ENCODE data around the gene SHOX. TPM values are rescaled to one million over a fixed set of nuclear protein-coding genes. Genes with fewer than 3 reads are reported as not detected.
"Not testable (repeated sequence)": the region's sequence is repeated elsewhere in the genome, so short reads cannot be mapped to it uniquely, and the experiment has no call there.

The SHOX gene
- total RNA-seq, 3 donors from 2014 or later (not counting 1 experiment from before 2014, with no cell fraction given), result not detected

DNA sequence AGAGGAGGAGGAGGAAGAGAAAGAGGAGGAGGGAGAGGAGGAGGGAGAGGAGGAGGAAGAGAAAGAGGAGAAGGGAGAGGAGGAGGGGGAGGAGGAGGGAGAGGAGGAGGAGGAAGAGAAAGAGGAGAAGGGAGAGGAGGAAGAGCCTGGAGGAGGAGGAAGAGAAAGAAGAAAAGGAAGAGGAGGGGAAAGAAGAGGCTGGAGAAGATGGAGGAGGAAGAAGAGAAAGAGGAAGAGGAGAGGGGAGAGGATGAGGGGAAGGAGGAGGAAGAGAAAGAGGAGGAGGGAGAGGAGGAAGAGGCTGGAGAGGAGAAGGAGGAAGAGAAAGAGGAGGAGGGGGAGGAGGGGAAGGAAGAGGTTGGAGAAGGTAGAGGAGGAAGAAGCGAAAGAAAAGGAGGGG is 46.0 kb upstream of the SHOX start:
- H3K9me3 Mint-ChIP-seq, result peaks cover 0 to 5% of the 10 kb centered on the region in 2 donors
- no peak overlapping the region for H3K27ac ChIP-seq (ENCODE audit: low read length)
- H3K27me3 Mint-ChIP-seq (ENCODE audit: low read depth in 2 of 2), result no peaks in the 10 kb centered on the region
- 45% methylated on average over 1 of the region's 1 CpG for WGBS (ENCODE audit: insufficient coverage)
- no peak for DNase-seq
- no peak for TF ChIP-seq CTCF (IDR thresholded peaks at IDR 0.05)
- no peaks in the 10 kb centered on the region for H3K36me3 ChIP-seq (ENCODE audit: control insufficient read depth, insufficient read depth, low read length)
- H3K4me1 Mint-ChIP-seq, result no peaks in the 10 kb centered on the region
- ATAC-seq, result no peak
- intact Hi-C loops (cut with micrococcal nuclease), result no loop called here
- no peak overlapping the region for H3K4me3 Mint-ChIP-seq
- no peaks in the 10 kb centered on the region for H3K9me3 ChIP-seq (ENCODE audit: control insufficient read depth, insufficient read depth, low read length)
- no peaks in the 10 kb centered on the region for H3K36me3 Mint-ChIP-seq
- no peaks in the 10 kb centered on the region for H3K27me3 ChIP-seq (ENCODE audit: control insufficient read depth, insufficient read depth, low read length)
- H3K4me3 ChIP-seq (ENCODE audit: low read length), result no peak overlapping the region
- no peaks in the 10 kb centered on the region for H3K4me1 ChIP-seq (ENCODE audit: control insufficient read depth, insufficient read depth, low read length)
- H3K27ac Mint-ChIP-seq, result no peak overlapping the region

DNA sequence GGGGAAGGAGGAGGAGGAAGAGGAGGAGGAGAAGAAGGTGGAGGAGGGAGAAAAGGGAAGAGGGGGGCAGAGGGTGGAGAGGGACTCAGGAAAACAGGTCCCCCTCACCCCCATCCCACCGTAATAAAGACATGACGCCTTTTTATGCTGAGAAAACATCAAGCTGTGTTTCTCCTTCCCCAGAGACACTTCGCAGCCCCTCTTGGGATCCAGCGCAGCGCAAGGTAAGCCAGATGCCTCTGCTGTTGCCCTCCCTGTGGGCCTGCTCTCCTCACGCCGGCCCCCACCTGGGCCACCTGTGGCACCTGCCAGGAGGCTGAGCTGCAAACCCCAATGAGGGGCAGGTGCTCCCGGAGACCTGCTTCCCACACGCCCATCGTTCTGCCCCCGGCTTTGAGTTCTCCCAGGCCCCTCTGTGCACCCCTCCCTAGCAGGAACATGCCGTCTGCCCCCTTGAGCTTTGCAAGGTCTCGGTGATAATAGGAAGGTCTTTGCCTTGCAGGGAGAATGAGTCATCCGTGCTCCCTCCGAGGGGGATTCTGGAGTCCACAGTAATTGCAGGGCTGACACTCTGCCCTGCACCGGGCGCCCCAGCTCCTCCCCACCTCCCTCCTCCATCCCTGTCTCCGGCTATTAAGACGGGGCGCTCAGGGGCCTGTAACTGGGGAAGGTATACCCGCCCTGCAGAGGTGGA is 45.3 kb upstream of the SHOX start:
- no peaks in the 10 kb centered on the region for H3K4me1 Mint-ChIP-seq
- Histone ChIP-seq H3K4me3 (ENCODE audit: low read length) (no peak overlapping the region), H3K9me3 (ENCODE audit: control insufficient read depth, insufficient read depth, low read length) (no peaks in the 10 kb centered on the region), H3K4me1 (ENCODE audit: control insufficient read depth, insufficient read depth, low read length) (no peaks in the 10 kb centered on the region), H3K27me3 (ENCODE audit: control insufficient read depth, insufficient read depth, low read length) (no peaks in the 10 kb centered on the region), H3K27ac (ENCODE audit: low read length) (no peak overlapping the region), H3K36me3 (ENCODE audit: control insufficient read depth, insufficient read depth, low read length) (no peaks in the 10 kb centered on the region)
- H3K27me3 Mint-ChIP-seq (ENCODE audit: low read depth in 2 of 2), result no peaks in the 10 kb centered on the region
- H3K27ac Mint-ChIP-seq, result no peak overlapping the region
- TF ChIP-seq CTCF (IDR thresholded peaks at IDR 0.05), result no peak
- intact Hi-C loops (cut with micrococcal nuclease), result no loop called here
- H3K9me3 Mint-ChIP-seq, result peaks cover 0 to 5% of the 10 kb centered on the region in 2 donors
- ATAC-seq, result no peak
- H3K4me3 Mint-ChIP-seq, result no peak overlapping the region
- no peaks in the 10 kb centered on the region for H3K36me3 Mint-ChIP-seq
- WGBS (ENCODE audit: insufficient coverage), result 56% methylated on average over 20 of the region's 21 CpGs
- DNase-seq, result no peak

DNA sequence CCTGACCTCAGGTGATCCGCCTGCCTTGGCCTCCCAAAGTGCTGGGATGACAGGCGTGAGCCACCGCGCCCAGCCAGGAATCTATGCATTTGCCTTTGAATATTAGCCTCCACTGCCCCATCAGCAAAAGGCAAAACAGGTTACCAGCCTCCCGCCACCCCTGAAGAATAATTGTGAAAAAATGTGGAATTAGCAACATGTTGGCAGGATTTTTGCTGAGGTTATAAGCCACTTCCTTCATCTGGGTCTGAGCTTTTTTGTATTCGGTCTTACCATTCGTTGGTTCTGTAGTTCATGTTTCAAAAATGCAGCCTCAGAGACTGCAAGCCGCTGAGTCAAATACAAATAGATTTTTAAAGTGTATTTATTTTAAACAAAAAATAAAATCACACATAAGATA is 44.2 kb upstream of the SHOX start:
- TF ChIP-seq CTCF (IDR thresholded peaks at IDR 0.05), result no peak
- Mint-ChIP-seq H3K4me1 (no peaks in the 10 kb centered on the region), H3K27me3 (ENCODE audit: low read depth in 2 of 2) (no peaks in the 10 kb centered on the region), H3K9me3 (no peaks in the 10 kb centered on the region), H3K4me3 (no peak overlapping the region), H3K36me3 (no peaks in the 10 kb centered on the region), H3K27ac (no peak overlapping the region)
- no peak overlapping the region for H3K4me3 ChIP-seq (ENCODE audit: low read length)
- H3K27me3 ChIP-seq (ENCODE audit: control insufficient read depth, insufficient read depth, low read length), result no peaks in the 10 kb centered on the region
- no peaks in the 10 kb centered on the region for H3K9me3 ChIP-seq (ENCODE audit: control insufficient read depth, insufficient read depth, low read length)
- H3K27ac ChIP-seq (ENCODE audit: low read length), result no peak overlapping the region
- ATAC-seq, result no peak
- 88% methylated on average over 7 of the region's 8 CpGs for WGBS (ENCODE audit: insufficient coverage)
- no peaks in the 10 kb centered on the region for H3K4me1 ChIP-seq (ENCODE audit: control insufficient read depth, insufficient read depth, low read length)
- no peak for DNase-seq
- H3K36me3 ChIP-seq (ENCODE audit: control insufficient read depth, insufficient read depth, low read length), result no peaks in the 10 kb centered on the region
- intact Hi-C loops (cut with micrococcal nuclease), result no loop called here

DNA sequence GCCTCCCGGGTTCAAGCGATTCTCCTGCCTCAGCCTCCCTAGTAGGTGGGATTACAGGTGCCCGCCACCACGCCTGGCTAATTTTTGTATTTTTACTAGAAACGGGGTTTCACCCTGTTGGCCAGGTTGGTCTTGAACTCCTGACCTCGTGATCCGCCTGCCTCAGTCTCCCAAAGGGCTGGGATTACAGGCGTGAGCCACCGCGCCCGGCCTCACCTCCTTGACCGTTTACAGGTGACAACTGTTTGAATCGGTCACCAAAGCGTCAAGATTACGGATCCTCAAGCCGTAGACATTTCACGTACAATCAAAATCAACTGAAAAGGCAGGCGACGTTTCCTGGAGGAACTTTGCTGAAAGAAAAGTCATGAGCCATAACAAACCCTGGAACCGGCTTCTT is 41.3 kb upstream of the SHOX start:
- H3K27ac ChIP-seq (ENCODE audit: low read length); H3K4me1 ChIP-seq (ENCODE audit: control insufficient read depth, insufficient read depth, low read length); H3K4me3 Mint-ChIP-seq; H3K27ac Mint-ChIP-seq; H3K9me3 Mint-ChIP-seq; H3K4me1 Mint-ChIP-seq; intact Hi-C loops (cut with micrococcal nuclease); H3K36me3 ChIP-seq (ENCODE audit: control insufficient read depth, insufficient read depth, low read length); H3K36me3 Mint-ChIP-seq; DNase-seq; H3K27me3 Mint-ChIP-seq (ENCODE audit: low read depth in 2 of 2); H3K9me3 ChIP-seq (ENCODE audit: control insufficient read depth, insufficient read depth, low read length); H3K27me3 ChIP-seq (ENCODE audit: control insufficient read depth, insufficient read depth, low read length); ATAC-seq; H3K4me3 ChIP-seq (ENCODE audit: low read length): not testable (repeated sequence)
- WGBS (ENCODE audit: insufficient coverage), result 89% methylated on average over 20 of the region's 20 CpGs

All from natural killer cell (primary cell).